Measurements from ENCODE around the gene PRCC. TPM values are rescaled to one million over a fixed set of nuclear protein-coding genes. Genes with fewer than 3 reads are reported as not detected.

PRCC gene
- total and polyA plus RNA-seq, 2 of the 13 experiments (the other 11 are each of a cell fraction or from before 2014, with no cell fraction given) = 24.2 to 40.5 TPM

DNA sequence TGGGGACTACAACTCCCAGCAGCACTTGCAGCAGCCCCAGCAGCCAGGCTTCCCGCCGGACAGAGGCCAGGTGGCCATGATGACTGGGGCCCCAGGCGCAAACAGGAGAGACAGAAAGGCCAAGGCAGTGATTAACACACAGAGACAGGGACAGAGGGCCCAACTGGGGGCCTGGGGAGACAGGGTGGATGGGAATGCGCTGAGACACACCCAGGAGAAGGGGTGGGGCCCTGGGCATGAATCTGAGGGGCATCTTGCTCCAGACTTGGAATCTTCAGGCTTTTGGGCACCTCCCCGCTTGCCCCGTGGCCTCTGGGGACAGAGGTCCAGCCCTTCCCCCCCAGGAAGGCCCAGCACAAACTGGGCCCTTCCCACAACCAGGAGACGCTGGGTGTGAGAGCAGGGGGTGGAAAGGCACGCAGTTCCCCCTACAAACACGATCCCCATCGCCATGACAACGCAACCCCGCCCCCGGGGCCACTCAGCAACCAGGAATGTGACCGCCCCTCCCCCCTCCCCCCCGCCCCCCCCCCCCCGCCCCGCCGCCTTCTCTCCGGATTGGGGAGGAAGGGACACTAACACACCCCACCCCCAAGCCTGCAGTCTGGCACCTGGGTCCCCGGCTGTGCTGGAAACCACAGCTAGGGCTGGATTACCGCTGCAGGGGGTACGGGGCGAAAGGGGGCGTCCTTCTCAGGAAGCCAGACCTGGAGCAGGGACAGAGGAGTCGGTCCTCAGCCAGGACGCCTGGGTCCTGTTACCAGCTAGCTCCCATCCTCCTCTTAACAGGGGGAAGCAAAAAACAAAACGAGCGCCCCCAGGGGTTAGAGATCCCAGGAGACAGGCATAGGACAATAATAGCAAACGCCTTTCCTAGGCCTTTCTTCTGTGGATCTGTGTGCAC lies 20.4 kb upstream of the PRCC start (continued):
- TF ChIP-seq, protein P1, sequence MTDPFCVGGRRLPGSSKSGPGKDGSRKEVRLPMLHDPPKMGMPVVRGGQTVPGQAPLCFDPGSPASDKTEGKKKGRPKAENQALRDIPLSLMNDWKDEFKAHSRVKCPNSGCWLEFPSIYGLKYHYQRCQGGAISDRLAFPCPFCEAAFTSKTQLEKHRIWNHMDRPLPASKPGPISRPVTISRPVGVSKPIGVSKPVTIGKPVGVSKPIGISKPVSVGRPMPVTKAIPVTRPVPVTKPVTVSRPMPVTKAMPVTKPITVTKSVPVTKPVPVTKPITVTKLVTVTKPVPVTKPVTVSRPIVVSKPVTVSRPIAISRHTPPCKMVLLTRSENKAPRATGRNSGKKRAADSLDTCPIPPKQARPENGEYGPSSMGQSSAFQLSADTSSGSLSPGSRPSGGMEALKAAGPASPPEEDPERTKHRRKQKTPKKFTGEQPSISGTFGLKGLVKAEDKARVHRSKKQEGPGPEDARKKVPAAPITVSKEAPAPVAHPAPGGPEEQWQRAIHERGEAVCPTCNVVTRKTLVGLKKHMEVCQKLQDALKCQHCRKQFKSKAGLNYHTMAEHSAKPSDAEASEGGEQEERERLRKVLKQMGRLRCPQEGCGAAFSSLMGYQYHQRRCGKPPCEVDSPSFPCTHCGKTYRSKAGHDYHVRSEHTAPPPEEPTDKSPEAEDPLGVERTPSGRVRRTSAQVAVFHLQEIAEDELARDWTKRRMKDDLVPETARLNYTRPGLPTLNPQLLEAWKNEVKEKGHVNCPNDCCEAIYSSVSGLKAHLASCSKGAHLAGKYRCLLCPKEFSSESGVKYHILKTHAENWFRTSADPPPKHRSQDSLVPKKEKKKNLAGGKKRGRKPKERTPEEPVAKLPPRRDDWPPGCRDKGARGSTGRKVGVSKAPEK (CRISPR knock-in tag; IDR thresholded peaks at IDR 0.05; ENCODE audit: borderline replicate concordance) = no peak
- TF ChIP-seq, protein P2, sequence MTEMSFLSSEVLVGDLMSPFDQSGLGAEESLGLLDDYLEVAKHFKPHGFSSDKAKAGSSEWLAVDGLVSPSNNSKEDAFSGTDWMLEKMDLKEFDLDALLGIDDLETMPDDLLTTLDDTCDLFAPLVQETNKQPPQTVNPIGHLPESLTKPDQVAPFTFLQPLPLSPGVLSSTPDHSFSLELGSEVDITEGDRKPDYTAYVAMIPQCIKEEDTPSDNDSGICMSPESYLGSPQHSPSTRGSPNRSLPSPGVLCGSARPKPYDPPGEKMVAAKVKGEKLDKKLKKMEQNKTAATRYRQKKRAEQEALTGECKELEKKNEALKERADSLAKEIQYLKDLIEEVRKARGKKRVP (CRISPR knock-in tag; IDR thresholded peaks at IDR 0.05) = no peak; a peak in 1 of 4 replicates
- peak; percentile 30; the same call in 1 of the 2 replicates for TF ChIP-seq SALL1 (CRISPR knock-in tag; IDR thresholded peaks at IDR 0.05)
- no peak; the same call in 1 of the 2 replicates for TF ChIP-seq PITX1 (CRISPR knock-in tag; IDR thresholded peaks at IDR 0.05)
- TF ChIP-seq U2AF1 (optimal IDR thresholded peaks at IDR 0.05; ENCODE audit: low read depth, low read length) = no peak
- peak; percentile 59; the same call in 1 of the 2 replicates for TF ChIP-seq ZNF350 (CRISPR knock-in tag; IDR thresholded peaks at IDR 0.05; ENCODE audit: borderline replicate concordance, low read depth)
- no peak for TF ChIP-seq REL (CRISPR knock-in tag; conservative IDR thresholded peaks at IDR 0.05)
- peak; percentile 82 for TF ChIP-seq RFX3 (CRISPR knock-in tag; IDR thresholded peaks at IDR 0.05)
- TF ChIP-seq POLR2AphosphoS5 (IDR thresholded peaks at IDR 0.05; ENCODE audit: low read depth, low read length) = peak; percentile 58
- peak; percentile 81; the same call in 1 of the 2 replicates for TF ChIP-seq TGIF2 (CRISPR knock-in tag; IDR thresholded peaks at IDR 0.05)
- no peak for TF ChIP-seq GPN1 (CRISPR knock-in tag; IDR thresholded peaks at IDR 0.05; ENCODE audit: borderline replicate concordance)
- no peak for TF ChIP-seq ATF1 (CRISPR knock-in tag; IDR thresholded peaks at IDR 0.05)
- TF ChIP-seq ZNF562 (CRISPR knock-in tag; IDR thresholded peaks at IDR 0.05; ENCODE audit: borderline replicate concordance) = no peak
- no peak for TF ChIP-seq SYNCRIP (IDR thresholded peaks at IDR 0.05; ENCODE audit: insufficient read depth, low read depth, low read length)
- no peak for TF ChIP-seq ZSCAN25 (CRISPR knock-in tag; IDR thresholded peaks at IDR 0.05)
- no peak for TF ChIP-seq ZNF34 (CRISPR knock-in tag; IDR thresholded peaks at IDR 0.05; ENCODE audit: borderline replicate concordance)
- no peak for TF ChIP-seq SCMH1 (CRISPR knock-in tag; IDR thresholded peaks at IDR 0.05; ENCODE audit: borderline replicate concordance)
- TF ChIP-seq ZMAT3 (CRISPR knock-in tag; conservative IDR thresholded peaks at IDR 0.05) = no peak
- no peak for TF ChIP-seq ZNF367 (CRISPR knock-in tag; IDR thresholded peaks at IDR 0.05; ENCODE audit: borderline replicate concordance)
- TF ChIP-seq, protein P3, sequence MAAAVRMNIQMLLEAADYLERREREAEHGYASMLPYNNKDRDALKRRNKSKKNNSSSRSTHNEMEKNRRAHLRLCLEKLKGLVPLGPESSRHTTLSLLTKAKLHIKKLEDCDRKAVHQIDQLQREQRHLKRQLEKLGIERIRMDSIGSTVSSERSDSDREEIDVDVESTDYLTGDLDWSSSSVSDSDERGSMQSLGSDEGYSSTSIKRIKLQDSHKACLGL (CRISPR knock-in tag; IDR thresholded peaks at IDR 0.05) = no peak
- TF ChIP-seq HNRNPUL1 (IDR thresholded peaks at IDR 0.05; ENCODE audit: low read depth, low read length) = no peak
- peak; percentile 57 for TF ChIP-seq GABPA (IDR thresholded peaks at IDR 0.05; ENCODE audit: low read depth, low read length)
- TF ChIP-seq GABPA (CRISPR knock-in tag; IDR thresholded peaks at IDR 0.05; ENCODE audit: low read depth) = peak; percentile 82
- TF ChIP-seq ONECUT2 (CRISPR knock-in tag; IDR thresholded peaks at IDR 0.05) = no peak
- TF ChIP-seq NKX3-1 (CRISPR knock-in tag; IDR thresholded peaks at IDR 0.05) = no peak
